Mammary epithelial cell (primary cell): ENCODE results near the gene PPP1R12B.

Experiments used
- EZH2 ChIP-seq: IDR thresholded peaks from 2 replicates; pipeline ENCODE4 v1.6.1; 2012; ENCODE audit warnings: low read length, inconsistent platforms, borderline replicate concordance
- TF ChIP-seq, protein P1 (sequence below), 2 donors: IDR thresholded peaks in 1 of 2; conservative IDR thresholded peaks in 1 of 2; 2 replicates each; pipeline ENCODE4 v1.5.1; 2011 to 2012; ENCODE audit warnings: inconsistent platforms in 2 of 2, low read length in 2 of 2, mild to moderate bottlenecking in 2 of 2, control low read depth in 1 of 2, low read depth in 1 of 2; ENCODE audit not compliant: insufficient read depth in 1 of 2; ENCODE audit errors: extremely low read depth in 1 of 2

DNA sequence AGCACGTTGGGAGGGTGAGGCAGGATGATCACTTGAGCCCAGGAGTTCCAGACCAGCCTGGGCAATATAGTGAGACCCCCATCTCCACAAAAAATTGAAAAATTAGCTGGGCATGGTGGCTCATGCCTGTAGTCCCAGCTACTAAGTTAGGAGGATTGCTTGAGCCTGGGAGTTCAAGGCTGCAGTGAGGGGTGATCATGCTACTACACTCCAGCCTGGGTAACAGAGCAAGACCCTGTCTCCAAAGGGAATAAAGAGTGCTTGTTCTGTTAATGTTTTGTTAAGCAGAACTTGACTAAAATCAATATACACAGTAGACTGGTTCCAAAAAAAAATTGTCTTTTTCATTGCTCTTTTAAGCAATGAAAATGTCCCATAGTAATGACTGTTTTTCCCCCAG lies 215.3 kb downstream of the PPP1R12B start:
- no peak for TF ChIP-seq EZH2
- TF ChIP-seq, protein P1, sequence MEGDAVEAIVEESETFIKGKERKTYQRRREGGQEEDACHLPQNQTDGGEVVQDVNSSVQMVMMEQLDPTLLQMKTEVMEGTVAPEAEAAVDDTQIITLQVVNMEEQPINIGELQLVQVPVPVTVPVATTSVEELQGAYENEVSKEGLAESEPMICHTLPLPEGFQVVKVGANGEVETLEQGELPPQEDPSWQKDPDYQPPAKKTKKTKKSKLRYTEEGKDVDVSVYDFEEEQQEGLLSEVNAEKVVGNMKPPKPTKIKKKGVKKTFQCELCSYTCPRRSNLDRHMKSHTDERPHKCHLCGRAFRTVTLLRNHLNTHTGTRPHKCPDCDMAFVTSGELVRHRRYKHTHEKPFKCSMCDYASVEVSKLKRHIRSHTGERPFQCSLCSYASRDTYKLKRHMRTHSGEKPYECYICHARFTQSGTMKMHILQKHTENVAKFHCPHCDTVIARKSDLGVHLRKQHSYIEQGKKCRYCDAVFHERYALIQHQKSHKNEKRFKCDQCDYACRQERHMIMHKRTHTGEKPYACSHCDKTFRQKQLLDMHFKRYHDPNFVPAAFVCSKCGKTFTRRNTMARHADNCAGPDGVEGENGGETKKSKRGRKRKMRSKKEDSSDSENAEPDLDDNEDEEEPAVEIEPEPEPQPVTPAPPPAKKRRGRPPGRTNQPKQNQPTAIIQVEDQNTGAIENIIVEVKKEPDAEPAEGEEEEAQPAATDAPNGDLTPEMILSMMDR (conservative IDR thresholded peaks at IDR 0.05 in 1 of 2, IDR thresholded peaks at IDR 0.05 in 1 of 2; ENCODE audit: extremely low read depth in 1 of 2, insufficient read depth in 1 of 2, low read depth in 1 of 2, low read length in 2 of 2): no peak
